ENCODE results near the gene ZNF516. TPM values are rescaled to one million over a fixed set of nuclear protein-coding genes. Genes with fewer than 3 reads are reported as not detected.

Gene ZNF516
- total RNA-seq, 1 experiment from 2014 or later: 44.2 TPM

GRCh38 chr18:76386886-76387285 lies 108.2 kb downstream of the ZNF516 start:
- CTCF ChIA-PET: interaction anchor here (1.0 kb wide), 1 partner anchor 12 kb away, joined by 3 read pairs; no protein-coding TSS in a partner anchor
- no peaks in the 10 kb centered on the region for H3K9me3 Mint-ChIP-seq (ENCODE audit: low read depth, unreplicated experiment)
- H3K27ac Mint-ChIP-seq (ENCODE audit: unreplicated experiment): no peak overlapping the region
- peaks cover 16% of the 10 kb centered on the region for H3K36me3 Mint-ChIP-seq (ENCODE audit: insufficient read depth, unreplicated experiment)
- intact Hi-C loops (cut with micrococcal nuclease; ENCODE audit: unreplicated experiment): no loop called here
- H3K4me1 Mint-ChIP-seq (ENCODE audit: low read depth, unreplicated experiment): peaks cover 20% of the 10 kb centered on the region
- DNase-seq: no peak
- no peaks in the 10 kb centered on the region for H3K27me3 Mint-ChIP-seq (ENCODE audit: unreplicated experiment)
- BruUV-seq (replicated peaks): no TSS peak
- no peak overlapping the region for H3K4me3 Mint-ChIP-seq (ENCODE audit: low read depth, unreplicated experiment)
- no peak for TF ChIP-seq CTCF (IDR thresholded peaks at IDR 0.05; ENCODE audit: unreplicated experiment)

GRCh38 chr18:76386071-76386470 lies 109.0 kb downstream of the ZNF516 start:
- intact Hi-C loops (cut with micrococcal nuclease; ENCODE audit: unreplicated experiment): no loop called here
- BruUV-seq (replicated peaks): no TSS peak
- CTCF ChIA-PET: interaction anchor here (0.6 kb wide), 2 partner anchors 363 to 463 kb away, joined by 3 to 5 read pairs; no protein-coding TSS in a partner anchor
- no peak for TF ChIP-seq CTCF (IDR thresholded peaks at IDR 0.05; ENCODE audit: unreplicated experiment)
- Mint-ChIP-seq H3K36me3 (ENCODE audit: insufficient read depth, unreplicated experiment) (peaks cover 16% of the 10 kb centered on the region), H3K27ac (ENCODE audit: unreplicated experiment) (no peak overlapping the region), H3K27me3 (ENCODE audit: unreplicated experiment) (no peaks in the 10 kb centered on the region), H3K9me3 (ENCODE audit: low read depth, unreplicated experiment) (no peaks in the 10 kb centered on the region), H3K4me3 (ENCODE audit: low read depth, unreplicated experiment) (no peak overlapping the region), H3K4me1 (ENCODE audit: low read depth, unreplicated experiment) (peaks cover 15% of the 10 kb centered on the region)
- DNase-seq: no peak

- CTCF ChIA-PET: interaction anchor here (0.6 to 0.7 kb wide), 3 partner anchors 294 to 462 kb away, joined by 3 to 5 read pairs (median 3); no protein-coding TSS in a partner anchor
- BruUV-seq (replicated peaks): no TSS peak
- no peaks in the 10 kb centered on the region for H3K27me3 Mint-ChIP-seq (ENCODE audit: unreplicated experiment)
- H3K9me3 Mint-ChIP-seq (ENCODE audit: low read depth, unreplicated experiment): no peaks in the 10 kb centered on the region
- DNase-seq: no peak
- peaks cover 16% of the 10 kb centered on the region for H3K36me3 Mint-ChIP-seq (ENCODE audit: insufficient read depth, unreplicated experiment)
- intact Hi-C loops (cut with micrococcal nuclease; ENCODE audit: unreplicated experiment): no loop called here
- no peak overlapping the region for H3K27ac Mint-ChIP-seq (ENCODE audit: unreplicated experiment)
- no peak for TF ChIP-seq CTCF (IDR thresholded peaks at IDR 0.05; ENCODE audit: unreplicated experiment)
- peaks cover 10% of the 10 kb centered on the region for H3K4me1 Mint-ChIP-seq (ENCODE audit: low read depth, unreplicated experiment)
- no peak overlapping the region for H3K4me3 Mint-ChIP-seq (ENCODE audit: low read depth, unreplicated experiment)
Measured at GRCh38 chr18:76385681-76385975, 109.4 kb downstream of the ZNF516 start.

GRCh38 chr18:76384861-76385680 lies 110.0 kb downstream of the ZNF516 start:
- peaks cover 18% of the 10 kb centered on the region for H3K36me3 Mint-ChIP-seq (ENCODE audit: insufficient read depth, unreplicated experiment)
- no TSS peak for BruUV-seq (replicated peaks)
- TF ChIP-seq CTCF (IDR thresholded peaks at IDR 0.05; ENCODE audit: unreplicated experiment): no peak
- no peak for DNase-seq
- no peak overlapping the region for H3K27ac Mint-ChIP-seq (ENCODE audit: unreplicated experiment)
- H3K4me1 Mint-ChIP-seq (ENCODE audit: low read depth, unreplicated experiment): peaks cover 8% of the 10 kb centered on the region
- H3K4me3 Mint-ChIP-seq (ENCODE audit: low read depth, unreplicated experiment): no peak overlapping the region
- CTCF ChIA-PET: interaction anchor here (0.7 kb wide), 1 partner anchor 295 kb away, joined by 3 read pairs; no protein-coding TSS in a partner anchor
- no peaks in the 10 kb centered on the region for H3K27me3 Mint-ChIP-seq (ENCODE audit: unreplicated experiment)
- intact Hi-C loops (cut with micrococcal nuclease; ENCODE audit: unreplicated experiment): no loop called here
- H3K9me3 Mint-ChIP-seq (ENCODE audit: low read depth, unreplicated experiment): no peaks in the 10 kb centered on the region

Measured in Calu3 (cell line).